Stimulated activated naive B cell treated with anti-CD40 and anti-IgM and Interleukin-4, amounts not matched to agents 10 μg/mL and 1 μg/mL and 100 μg/mL, for 72 hours (primary cell): ENCODE data around the gene IL1R2.
A peak's percentile ranks its signal among the peaks of the same experiment; 100 is the strongest.

Experiments used
- ATAC-seq, 2 donors: fragments of 150-1000 bp; cut with Tn5 transposase; replicated peaks; 2 replicates each; pipeline ENCODE4 v1.10.0; 2021; ENCODE audit warnings: moderate library complexity in 1 of 2
- DNase-seq: peaks from one replicate; pipeline ENCODE4 v3.0.0; 2021
- H3K27ac Mint-ChIP-seq: one replicate; pipeline ENCODE4 v1.8.0; 2022; ENCODE audit warnings: mild to moderate bottlenecking, mixed read lengths
- H3K27me3 Mint-ChIP-seq, 2 donors: one replicate each; pipeline ENCODE4 v1.8.0; 2022; ENCODE audit warnings: mixed read lengths in 2 of 2
- H3K36me3 Mint-ChIP-seq, 2 donors: one replicate each; pipeline ENCODE4 v1.8.0; 2022; ENCODE audit warnings: mixed read lengths in 2 of 2, mild to moderate bottlenecking in 1 of 2
- H3K4me1 Mint-ChIP-seq, 2 donors: one replicate each; pipeline ENCODE4 v1.8.0; 2022; ENCODE audit warnings: mixed read lengths in 2 of 2, mild to moderate bottlenecking in 1 of 2
- H3K4me3 Mint-ChIP-seq, 2 donors: one replicate each; pipeline ENCODE4 v1.8.0; 2022; ENCODE audit warnings: mild to moderate bottlenecking in 2 of 2, mixed read lengths in 2 of 2, moderate library complexity in 1 of 2
- H3K9me3 Mint-ChIP-seq, 2 donors: one replicate each; pipeline ENCODE4 v1.8.0; 2022; ENCODE audit warnings: mixed read lengths in 2 of 2, mild to moderate bottlenecking in 1 of 2

IL1R2 gene

DNA sequence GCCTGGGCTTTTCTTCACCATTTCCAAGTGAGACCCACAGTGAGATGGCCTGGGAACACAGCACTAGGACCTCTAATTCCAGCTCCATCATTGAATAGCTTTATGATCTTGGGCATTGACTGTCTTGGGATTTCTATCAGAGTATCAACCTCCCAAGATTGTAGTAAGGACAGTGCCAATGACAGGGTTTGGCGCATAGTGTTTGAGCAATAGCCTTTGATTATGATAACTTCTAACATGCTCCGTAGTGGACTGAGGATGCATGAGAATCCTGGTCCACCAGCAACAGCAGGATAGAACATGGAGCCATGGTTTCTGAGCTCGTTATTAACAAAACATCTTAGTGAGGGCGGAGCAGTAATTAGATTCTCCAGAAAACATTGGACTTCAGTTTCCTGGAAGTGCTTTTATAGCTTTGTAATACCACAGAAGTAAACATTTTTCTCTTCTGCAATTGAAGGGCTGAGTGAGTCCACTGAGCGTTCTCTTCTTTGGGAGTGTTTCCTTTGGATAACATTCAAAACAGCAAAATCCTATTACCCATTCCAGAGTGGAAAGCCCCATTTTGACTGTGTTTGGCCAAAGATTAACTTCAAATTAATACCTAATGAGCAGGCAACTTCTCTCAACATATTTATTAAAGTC is 63.7 kb downstream of the IL1R2 start:
- no peaks in the 10 kb centered on the region for H3K9me3 Mint-ChIP-seq
- no peak overlapping the region for H3K4me3 Mint-ChIP-seq
- ATAC-seq (no peak), DNase-seq (no peak)
- H3K36me3 Mint-ChIP-seq, result no peaks in the 10 kb centered on the region
- peaks cover 5 to 17% of the 10 kb centered on the region in 2 donors for H3K4me1 Mint-ChIP-seq
- no peak overlapping the region for H3K27ac Mint-ChIP-seq
- H3K27me3 Mint-ChIP-seq, result peaks cover 21 to 22% of the 10 kb centered on the region in 2 donors

DNA sequence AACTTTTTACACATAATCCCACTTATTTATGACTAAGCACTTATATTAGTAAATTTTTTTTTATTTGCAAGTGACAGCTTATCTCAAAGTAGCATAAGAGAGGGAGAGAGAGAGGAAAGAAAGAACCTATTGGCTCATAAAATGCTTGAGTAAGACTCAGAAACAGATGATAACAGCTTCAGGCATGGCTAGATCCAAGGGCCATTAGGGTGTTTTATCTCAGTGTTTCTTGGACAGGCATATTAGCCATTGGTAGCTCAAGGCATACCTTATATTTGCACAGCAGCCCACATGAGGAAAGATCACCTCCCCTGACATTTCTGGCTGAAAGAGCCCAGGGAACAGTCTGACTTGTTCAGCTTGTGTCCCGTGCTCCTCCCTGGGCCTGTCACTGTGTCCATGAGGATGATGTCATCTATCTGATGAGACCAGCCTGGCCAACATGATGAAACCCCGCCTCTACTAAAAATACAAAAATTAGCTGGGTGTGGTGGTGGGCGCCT is 64.4 kb downstream of the IL1R2 start:
- no peak for ATAC-seq
- no peak overlapping the region for H3K27ac Mint-ChIP-seq
- H3K36me3 Mint-ChIP-seq, result no peaks in the 10 kb centered on the region
- no peaks in the 10 kb centered on the region for H3K9me3 Mint-ChIP-seq
- no peak for DNase-seq
- H3K4me1 Mint-ChIP-seq, result peaks cover 5 to 17% of the 10 kb centered on the region in 2 donors
- no peak overlapping the region for H3K4me3 Mint-ChIP-seq
- H3K27me3 Mint-ChIP-seq, result peaks cover 21 to 22% of the 10 kb centered on the region in 2 donors

DNA sequence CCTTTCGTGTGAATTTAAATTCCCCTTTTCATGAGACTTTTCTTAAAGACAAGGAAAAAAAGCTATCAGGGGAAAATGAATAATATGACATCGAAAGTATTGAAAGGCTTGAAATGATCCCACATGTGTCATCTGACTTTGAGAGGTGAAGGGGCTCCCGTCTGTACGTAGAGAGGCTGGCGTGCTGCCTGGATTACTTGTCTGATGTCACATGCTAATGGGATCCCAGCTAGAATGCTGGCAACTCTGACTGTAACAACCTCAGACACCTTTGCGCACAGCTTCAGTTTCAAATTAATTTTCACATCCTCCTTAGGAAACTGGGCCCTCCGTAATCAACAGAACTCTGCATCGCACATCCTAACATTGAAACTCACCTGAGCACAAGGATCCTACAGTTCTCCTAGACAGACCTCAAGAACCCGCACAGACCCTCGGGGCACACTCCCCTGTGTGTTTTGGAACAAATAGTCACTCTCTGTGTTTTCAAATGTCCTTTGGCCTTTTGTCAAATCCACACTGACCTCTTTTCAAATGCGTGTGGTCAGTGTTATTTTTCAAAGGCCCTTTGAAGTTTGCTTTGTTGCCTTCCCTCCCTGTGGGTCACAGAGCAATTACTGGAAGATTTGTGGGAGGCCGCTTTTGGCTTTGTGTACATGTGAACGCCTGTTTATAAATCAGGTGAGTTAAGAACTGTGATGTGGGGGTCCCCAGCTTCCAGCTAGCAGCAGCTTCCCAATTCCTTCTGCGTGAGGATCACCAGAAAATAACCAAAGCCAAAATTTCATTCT is 65.9 kb downstream of the IL1R2 start:
- Mint-ChIP-seq H3K36me3 (no peaks in the 10 kb centered on the region), H3K4me3 (no peak overlapping the region), H3K9me3 (no peaks in the 10 kb centered on the region), H3K27ac (no peak overlapping the region), H3K27me3 (peaks cover 20 to 22% of the 10 kb centered on the region in 2 donors), H3K4me1 (peaks cover 10 to 26% of the 10 kb centered on the region in 2 donors)
- DNase-seq, result no peak
- ATAC-seq, result peak in 1 of 2 donors; percentile 15

GRCh38 chr2:102058293-102058833 is 66.6 kb downstream of the IL1R2 start:
- ATAC-seq (no peak), DNase-seq (no peak)
- Mint-ChIP-seq H3K4me1 (peaks cover 16 to 32% of the 10 kb centered on the region in 2 donors), H3K4me3 (no peak overlapping the region), H3K27ac (no peak overlapping the region), H3K9me3 (no peaks in the 10 kb centered on the region), H3K36me3 (no peaks in the 10 kb centered on the region), H3K27me3 (peaks cover 16 to 17% of the 10 kb centered on the region in 2 donors)

- ATAC-seq, result no peak
- Mint-ChIP-seq H3K4me1 (peaks cover 18 to 38% of the 10 kb centered on the region in 2 donors), H3K36me3 (no peaks in the 10 kb centered on the region), H3K9me3 (no peaks in the 10 kb centered on the region), H3K27ac (no peak overlapping the region), H3K27me3 (peaks cover 15 to 17% of the 10 kb centered on the region in 2 donors), H3K4me3 (no peak overlapping the region)
- DNase-seq, result no peak
Measured at GRCh38 chr2:102059151-102059550, 67.4 kb downstream of the IL1R2 start.

DNA sequence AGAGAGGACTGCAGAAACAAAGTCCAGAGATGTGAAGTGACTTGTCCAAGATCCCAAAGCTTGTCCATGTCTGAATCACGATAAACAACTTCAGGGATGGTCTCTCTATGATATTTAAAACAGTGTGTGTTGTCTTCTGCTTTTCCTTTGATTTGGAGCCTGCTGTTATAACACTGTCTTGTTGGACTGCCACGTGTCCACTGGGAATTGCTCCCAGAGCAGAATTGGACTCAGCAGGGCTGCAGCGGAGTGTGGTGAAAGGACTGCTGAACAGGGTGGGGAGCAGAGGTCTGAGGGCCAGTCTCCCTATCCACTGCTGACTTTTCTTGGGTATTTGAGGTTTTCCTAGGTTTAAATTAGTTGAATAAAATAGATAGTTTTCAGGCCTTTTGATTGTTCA is 68.3 kb downstream of the IL1R2 start:
- Mint-ChIP-seq H3K9me3 (no peaks in the 10 kb centered on the region), H3K4me3 (no peak overlapping the region), H3K4me1 (peaks cover 20 to 43% of the 10 kb centered on the region in 2 donors), H3K27ac (no peak overlapping the region), H3K36me3 (no peaks in the 10 kb centered on the region), H3K27me3 (peaks cover 15 to 20% of the 10 kb centered on the region in 2 donors)
- no peak for ATAC-seq
- no peak for DNase-seq

DNA sequence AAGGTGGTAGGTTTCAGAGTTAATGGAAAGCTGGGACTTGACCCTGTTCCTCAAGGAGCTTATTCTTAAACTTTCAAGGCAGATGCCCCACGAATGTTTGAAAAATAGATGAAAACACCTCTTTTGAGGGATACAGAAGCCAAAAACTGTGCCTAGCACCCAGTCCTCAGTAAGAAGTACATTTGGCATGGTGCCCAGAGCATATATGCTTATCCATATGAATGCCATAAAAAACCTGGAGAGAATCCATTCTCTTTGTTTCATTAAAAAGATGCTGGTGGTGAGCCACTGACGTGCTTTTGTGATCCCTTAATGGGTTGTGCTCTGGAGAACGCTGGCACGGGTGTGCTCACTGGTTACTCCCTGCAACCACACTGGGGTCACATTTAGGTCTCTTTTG is 69.0 kb downstream of the IL1R2 start:
- DNase-seq, result no peak
- H3K27me3 Mint-ChIP-seq, result peaks cover 23% of the 10 kb centered on the region in 2 donors
- H3K4me1 Mint-ChIP-seq, result peaks cover 18 to 37% of the 10 kb centered on the region in 2 donors
- no peak overlapping the region for H3K4me3 Mint-ChIP-seq
- ATAC-seq, result no peak
- H3K27ac Mint-ChIP-seq, result no peak overlapping the region
- H3K9me3 Mint-ChIP-seq, result no peaks in the 10 kb centered on the region
- no peaks in the 10 kb centered on the region for H3K36me3 Mint-ChIP-seq

- Mint-ChIP-seq H3K4me1 (peaks cover 18 to 37% of the 10 kb centered on the region in 2 donors), H3K27ac (no peak overlapping the region), H3K27me3 (peaks cover 27 to 28% of the 10 kb centered on the region in 2 donors), H3K36me3 (no peaks in the 10 kb centered on the region), H3K9me3 (no peaks in the 10 kb centered on the region), H3K4me3 (no peak overlapping the region)
- ATAC-seq, result no peak
- no peak for DNase-seq
Measured at GRCh38 chr2:102061286-102061699, 69.5 kb downstream of the IL1R2 start.

DNA sequence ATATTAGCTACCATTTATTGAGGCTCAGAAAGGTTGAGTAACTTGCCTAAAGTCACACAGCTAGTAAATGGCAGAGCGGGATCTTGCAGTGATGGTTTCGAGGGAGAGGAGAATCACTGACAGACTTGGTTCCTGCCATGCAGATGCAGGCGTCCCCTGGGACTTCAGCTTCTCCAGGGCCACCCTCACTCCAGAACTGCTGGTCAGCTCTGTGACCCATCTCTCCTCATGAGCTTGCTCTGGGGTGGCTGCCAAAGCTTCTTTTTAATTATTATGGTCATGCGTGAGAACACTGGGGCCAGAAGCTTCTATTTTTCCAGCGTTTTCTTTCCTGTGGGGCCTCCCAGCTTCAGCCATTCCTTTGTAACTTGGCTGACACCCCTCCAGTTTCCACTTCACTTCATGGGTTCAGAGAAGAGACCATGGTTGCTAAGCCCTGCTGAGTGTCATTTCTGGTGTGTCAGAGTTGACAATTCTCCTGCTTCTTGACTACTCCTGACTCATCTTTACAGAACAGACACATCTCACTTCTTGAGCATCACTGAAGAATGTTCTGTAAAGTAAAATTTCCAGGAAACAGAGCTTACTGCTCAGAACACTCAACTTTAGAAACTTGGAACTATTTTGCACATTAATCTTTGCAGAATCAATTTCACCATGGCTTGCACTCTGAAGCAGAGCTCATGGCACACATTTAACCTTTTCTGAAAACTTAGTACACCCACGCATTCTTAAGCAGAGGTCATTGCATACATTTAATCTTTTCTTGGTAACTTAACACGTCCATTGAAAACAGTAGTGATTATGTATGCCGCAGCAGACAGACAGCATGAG is 70.4 kb downstream of the IL1R2 start:
- H3K27me3 Mint-ChIP-seq, result peaks cover 31 to 32% of the 10 kb centered on the region in 2 donors
- no peaks in the 10 kb centered on the region for H3K36me3 Mint-ChIP-seq
- peak overlapping the region in 1 of 2 donors; percentile 30 for H3K4me3 Mint-ChIP-seq
- ATAC-seq (peak; percentile 79 to 84), DNase-seq (no peak)
- H3K27ac Mint-ChIP-seq, result peak overlapping the region; percentile 59
- no peaks in the 10 kb centered on the region for H3K9me3 Mint-ChIP-seq
- H3K4me1 Mint-ChIP-seq, result peaks cover 18 to 37% of the 10 kb centered on the region in 2 donors

GRCh38 chr2:102062802-102063201 is 71.0 kb downstream of the IL1R2 start:
- Mint-ChIP-seq H3K27me3 (peaks cover 37% of the 10 kb centered on the region in 2 donors), H3K4me3 (no peak overlapping the region), H3K4me1 (peaks cover 17 to 33% of the 10 kb centered on the region in 2 donors), H3K9me3 (peaks cover 2 to 6% of the 10 kb centered on the region in 2 donors), H3K36me3 (no peaks in the 10 kb centered on the region), H3K27ac (no peak overlapping the region)
- DNase-seq (no peak), ATAC-seq (peak; percentile 9 to 10)

- Mint-ChIP-seq H3K9me3 (peaks cover 5 to 11% of the 10 kb centered on the region in 2 donors), H3K27me3 (peaks cover 37 to 44% of the 10 kb centered on the region in 2 donors), H3K36me3 (no peaks in the 10 kb centered on the region), H3K27ac (no peak overlapping the region), H3K4me3 (no peak overlapping the region), H3K4me1 (peaks cover 15 to 26% of the 10 kb centered on the region in 2 donors)
- DNase-seq (no peak), ATAC-seq (no peak)
Measured at GRCh38 chr2:102063487-102063911, 71.7 kb downstream of the IL1R2 start.

DNA sequence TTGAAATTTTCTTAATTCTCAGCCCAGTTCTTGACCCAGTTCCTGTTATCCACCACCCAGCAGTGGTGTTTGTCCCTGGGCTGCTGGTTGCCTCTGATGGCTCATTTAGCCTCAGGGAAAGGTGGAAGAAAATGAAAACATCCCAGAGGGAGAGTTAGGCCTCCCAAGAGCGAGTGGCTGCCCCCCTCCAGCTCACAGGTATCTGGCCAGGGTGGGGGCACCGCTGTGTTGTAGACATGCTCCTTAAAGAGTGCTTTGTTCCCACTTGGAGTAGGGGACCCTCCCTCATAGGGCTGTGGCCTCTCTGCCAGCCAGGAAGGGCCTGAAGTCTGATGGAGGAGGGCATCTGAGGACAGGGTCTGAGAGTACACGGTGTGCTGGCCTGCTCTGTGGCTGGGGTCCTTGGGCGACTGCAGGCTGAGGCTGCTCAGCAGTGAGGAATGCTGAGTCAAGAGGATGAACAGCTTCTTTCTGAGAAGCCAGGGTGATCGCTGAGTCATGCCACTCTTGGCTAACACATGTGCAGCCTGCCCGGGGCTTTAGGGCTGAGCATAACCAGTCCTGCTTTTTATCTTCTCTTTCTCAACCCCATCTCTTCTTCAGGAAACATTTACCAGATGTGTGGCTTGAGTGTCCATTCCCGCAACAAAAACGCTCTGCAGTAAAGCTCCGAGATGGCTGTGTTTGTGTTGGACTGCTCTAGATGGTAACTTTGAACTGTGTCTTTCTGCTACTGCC is 72.3 kb downstream of the IL1R2 start:
- H3K27ac Mint-ChIP-seq, result no peak overlapping the region
- peaks cover 15 to 26% of the 10 kb centered on the region in 2 donors for H3K4me1 Mint-ChIP-seq
- no peak overlapping the region for H3K4me3 Mint-ChIP-seq
- no peak for DNase-seq
- peak in 1 of 2 donors; percentile 16 for ATAC-seq
- peaks cover 0 to 3% of the 10 kb centered on the region in 2 donors for H3K36me3 Mint-ChIP-seq
- peaks cover 6 to 16% of the 10 kb centered on the region in 2 donors for H3K9me3 Mint-ChIP-seq
- H3K27me3 Mint-ChIP-seq, result peaks cover 41 to 47% of the 10 kb centered on the region in 2 donors
